ENCODE measurements around the gene DOCK2.

Gene DOCK2

GRCh38 chr5:169923988-169924387 lies 286.9 kb downstream of the DOCK2 start:
- Mint-ChIP-seq H3K9me3 (no peaks in the 10 kb centered on the region), H3K4me1 (peaks cover 4% of the 10 kb centered on the region), H3K27ac (peak overlapping the region; percentile 3), H3K27me3 (no peaks in the 10 kb centered on the region), H3K4me3 (no peak overlapping the region), H3K36me3 (ENCODE audit: low read depth) (peaks cover 20% of the 10 kb centered on the region)
- ATAC-seq, result peak; percentile 46
- DNase-seq, result no peak

GRCh38 chr5:169933127-169933526 lies 296.1 kb downstream of the DOCK2 start:
- peaks cover 10% of the 10 kb centered on the region for H3K4me1 Mint-ChIP-seq

GRCh38 chr5:169933616-169934015 lies 296.5 kb downstream of the DOCK2 start:
- Mint-ChIP-seq H3K4me3 (no peak overlapping the region), H3K27ac (no peak overlapping the region), H3K9me3 (no peaks in the 10 kb centered on the region), H3K36me3 (ENCODE audit: low read depth) (peaks cover 17% of the 10 kb centered on the region), H3K4me1 (peaks cover 8% of the 10 kb centered on the region), H3K27me3 (no peaks in the 10 kb centered on the region)
- no peak for DNase-seq
- no peak for ATAC-seq

More at GRCh38 chr5:169933127-169933526, 296.1 kb downstream of the DOCK2 start:
- Mint-ChIP-seq H3K27ac (no peak overlapping the region), H3K4me3 (no peak overlapping the region), H3K27me3 (no peaks in the 10 kb centered on the region), H3K9me3 (no peaks in the 10 kb centered on the region), H3K36me3 (ENCODE audit: low read depth) (peaks cover 17% of the 10 kb centered on the region)
- ATAC-seq, result no peak
- no peak for DNase-seq

GRCh38 chr5:169934990-169935389 lies 297.9 kb downstream of the DOCK2 start:
- no peak for DNase-seq
- Mint-ChIP-seq H3K9me3 (no peaks in the 10 kb centered on the region), H3K27ac (no peak overlapping the region), H3K36me3 (ENCODE audit: low read depth) (peaks cover 15% of the 10 kb centered on the region), H3K27me3 (no peaks in the 10 kb centered on the region), H3K4me1 (peaks cover 8% of the 10 kb centered on the region), H3K4me3 (no peak overlapping the region)
- no peak for ATAC-seq

- no peak overlapping the region for H3K27ac Mint-ChIP-seq
- peaks cover 8% of the 10 kb centered on the region for H3K4me1 Mint-ChIP-seq
- no peak overlapping the region for H3K4me3 Mint-ChIP-seq
- DNase-seq (no peak), ATAC-seq (no peak)
- H3K36me3 Mint-ChIP-seq (ENCODE audit: low read depth), result peaks cover 14% of the 10 kb centered on the region
- H3K27me3 Mint-ChIP-seq, result no peaks in the 10 kb centered on the region
- no peaks in the 10 kb centered on the region for H3K9me3 Mint-ChIP-seq
Observed at GRCh38 chr5:169935762-169936161, 298.7 kb downstream of the DOCK2 start.

- DNase-seq (no peak), ATAC-seq (no peak)
- Mint-ChIP-seq H3K4me3 (no peak overlapping the region), H3K27ac (no peak overlapping the region), H3K27me3 (no peaks in the 10 kb centered on the region), H3K36me3 (ENCODE audit: low read depth) (peaks cover 14% of the 10 kb centered on the region), H3K9me3 (no peaks in the 10 kb centered on the region), H3K4me1 (peaks cover 8% of the 10 kb centered on the region)
Observed at GRCh38 chr5:169938439-169938838, 301.4 kb downstream of the DOCK2 start.

GRCh38 chr5:169939731-169940130 lies 302.7 kb downstream of the DOCK2 start:
- no peak overlapping the region for H3K27ac Mint-ChIP-seq
- DNase-seq (no peak), ATAC-seq (no peak)
- no peak overlapping the region for H3K4me3 Mint-ChIP-seq
- no peaks in the 10 kb centered on the region for H3K9me3 Mint-ChIP-seq
- H3K4me1 Mint-ChIP-seq, result peaks cover 4% of the 10 kb centered on the region
- H3K36me3 Mint-ChIP-seq (ENCODE audit: low read depth), result peaks cover 12% of the 10 kb centered on the region
- no peaks in the 10 kb centered on the region for H3K27me3 Mint-ChIP-seq

- H3K4me3 Mint-ChIP-seq, result no peak overlapping the region
- H3K9me3 Mint-ChIP-seq, result no peaks in the 10 kb centered on the region
- H3K27me3 Mint-ChIP-seq, result no peaks in the 10 kb centered on the region
- peak overlapping the region; percentile 62 for H3K27ac Mint-ChIP-seq
- no peak for DNase-seq
- no peak for ATAC-seq
- H3K36me3 Mint-ChIP-seq (ENCODE audit: low read depth), result peaks cover 8% of the 10 kb centered on the region
- H3K4me1 Mint-ChIP-seq, result no peaks in the 10 kb centered on the region
Observed at GRCh38 chr5:169941542-169941941, 304.5 kb downstream of the DOCK2 start.

GRCh38 chr5:169942181-169942580 lies 305.1 kb downstream of the DOCK2 start:
- DNase-seq (no peak), ATAC-seq (no peak)
- Mint-ChIP-seq H3K9me3 (no peaks in the 10 kb centered on the region), H3K4me3 (no peak overlapping the region), H3K27ac (peak overlapping the region; percentile 14), H3K27me3 (no peaks in the 10 kb centered on the region), H3K36me3 (ENCODE audit: low read depth) (peaks cover 11% of the 10 kb centered on the region), H3K4me1 (no peaks in the 10 kb centered on the region)

- no peaks in the 10 kb centered on the region for H3K4me1 Mint-ChIP-seq
- H3K27ac Mint-ChIP-seq, result no peak overlapping the region
- DNase-seq (no peak), ATAC-seq (no peak)
- peaks cover 12% of the 10 kb centered on the region for H3K36me3 Mint-ChIP-seq (ENCODE audit: low read depth)
- no peaks in the 10 kb centered on the region for H3K9me3 Mint-ChIP-seq
- no peak overlapping the region for H3K4me3 Mint-ChIP-seq
- H3K27me3 Mint-ChIP-seq, result no peaks in the 10 kb centered on the region
Observed at GRCh38 chr5:169943026-169943425, 306.0 kb downstream of the DOCK2 start.

- H3K9me3 Mint-ChIP-seq, result no peaks in the 10 kb centered on the region
- H3K4me3 Mint-ChIP-seq, result no peak overlapping the region
- H3K36me3 Mint-ChIP-seq (ENCODE audit: low read depth), result peaks cover 20% of the 10 kb centered on the region
- H3K27ac Mint-ChIP-seq, result no peak overlapping the region
- ATAC-seq (no peak), DNase-seq (no peak)
- H3K4me1 Mint-ChIP-seq, result no peaks in the 10 kb centered on the region
- no peaks in the 10 kb centered on the region for H3K27me3 Mint-ChIP-seq
Observed at GRCh38 chr5:169944115-169944514, 307.0 kb downstream of the DOCK2 start.

GRCh38 chr5:169944922-169945680 lies 308.0 kb downstream of the DOCK2 start:
- H3K36me3 Mint-ChIP-seq (ENCODE audit: low read depth), result peaks cover 28% of the 10 kb centered on the region
- no peaks in the 10 kb centered on the region for H3K27me3 Mint-ChIP-seq
- H3K9me3 Mint-ChIP-seq, result no peaks in the 10 kb centered on the region
- DNase-seq (no peak), ATAC-seq (no peak)
- no peak overlapping the region for H3K4me3 Mint-ChIP-seq
- H3K27ac Mint-ChIP-seq, result no peak overlapping the region
- H3K4me1 Mint-ChIP-seq, result no peaks in the 10 kb centered on the region

- DNase-seq (no peak), ATAC-seq (no peak)
- no peaks in the 10 kb centered on the region for H3K4me1 Mint-ChIP-seq
- H3K27me3 Mint-ChIP-seq, result no peaks in the 10 kb centered on the region
- no peak overlapping the region for H3K27ac Mint-ChIP-seq
- peaks cover 28% of the 10 kb centered on the region for H3K36me3 Mint-ChIP-seq (ENCODE audit: low read depth)
- no peak overlapping the region for H3K4me3 Mint-ChIP-seq
- no peaks in the 10 kb centered on the region for H3K9me3 Mint-ChIP-seq
Observed at GRCh38 chr5:169945831-169946261, 308.8 kb downstream of the DOCK2 start.

- Mint-ChIP-seq H3K36me3 (ENCODE audit: low read depth) (peaks cover 30% of the 10 kb centered on the region), H3K27ac (no peak overlapping the region), H3K4me1 (no peaks in the 10 kb centered on the region), H3K27me3 (no peaks in the 10 kb centered on the region), H3K4me3 (no peak overlapping the region), H3K9me3 (no peaks in the 10 kb centered on the region)
- DNase-seq (no peak), ATAC-seq (no peak)
Observed at GRCh38 chr5:169946743-169947295, 309.7 kb downstream of the DOCK2 start.

- peaks cover 27% of the 10 kb centered on the region for H3K36me3 Mint-ChIP-seq (ENCODE audit: low read depth)
- H3K27ac Mint-ChIP-seq, result no peak overlapping the region
- H3K4me1 Mint-ChIP-seq, result no peaks in the 10 kb centered on the region
- ATAC-seq (no peak), DNase-seq (no peak)
- H3K9me3 Mint-ChIP-seq, result no peaks in the 10 kb centered on the region
- H3K4me3 Mint-ChIP-seq, result no peak overlapping the region
- no peaks in the 10 kb centered on the region for H3K27me3 Mint-ChIP-seq
Observed at GRCh38 chr5:169950333-169950732, 313.3 kb downstream of the DOCK2 start.

Data from activated naive CD8-positive, alpha-beta T cell treated with anti-CD3 and anti-CD28 coated beads, Interleukin-2, amount 50 U/mL, for 24 hours (primary cell).